SK-N-MC (cell line): ENCODE measurements around the gene ACACA.

ENCODE experiments used
- DNase-seq: peaks from one replicate; pipeline ENCODE4 v3.0.0-alpha.2; 2011; ENCODE audit warnings: low read depth, low spot score
- H3K27ac ChIP-seq: fragments of 200-600 bp; sonication (generic); 2 replicates; pipeline ENCODE4 v1.5.1; 2016; ENCODE audit warnings: mixed run types
- H3K36me3 ChIP-seq: fragments of 200-600 bp; sonication (generic); 2 replicates; pipeline ENCODE4 v1.6.1; 2017; ENCODE audit warnings: antibody characterized with exemption, low read length, mixed read lengths; ENCODE audit not compliant: insufficient read depth
- H3K4me3 ChIP-seq: fragments of 200-600 bp; sonication (generic); 2 replicates; pipeline ENCODE4 v1.5.1; 2016
- H3K9ac ChIP-seq: fragments of 200-600 bp; sonication (generic); 2 replicates; pipeline ENCODE4 v1.8.0; 2017; ENCODE audit warnings: mixed run types, mixed read lengths; ENCODE audit not compliant: insufficient read length
- H3K9me3 ChIP-seq: fragments of 200-600 bp; sonication (generic); 2 replicates; pipeline ENCODE4 v1.6.1; 2017; ENCODE audit warnings: low read depth, mild to moderate bottlenecking, antibody characterized with exemption, low read length, moderate library complexity, mixed read lengths
- EZH2 ChIP-seq: fragments of 200-600 bp; sonication (generic); IDR thresholded peaks from one replicate; pipeline ENCODE4 v1.6.1; 2017; ENCODE audit warnings: antibody characterized with exemption
- FOXP2 ChIP-seq: optimal IDR thresholded peaks from 2 replicates; pipeline ENCODE3; 2011; ENCODE audit warnings: mild to moderate bottlenecking, moderate library complexity; ENCODE audit not compliant: insufficient read depth; ENCODE audit errors: extremely low read length, control extremely low read depth
- POLR2AphosphoS5 ChIP-seq: IDR thresholded peaks from 2 replicates; pipeline ENCODE4 v1.6.1; 2012; ENCODE audit warnings: mild to moderate bottlenecking, low read depth, low read length, borderline replicate concordance

The ACACA gene

GRCh38 chr17:37142294-37142896 is 264.2 kb downstream of the ACACA start:
- no peak for DNase-seq
- Histone ChIP-seq H3K27ac (no peak overlapping the region), H3K9ac (no peak overlapping the region), H3K9me3 (no peaks in the 10 kb centered on the region), H3K36me3 (no peaks in the 10 kb centered on the region), H3K4me3 (no peak overlapping the region)
- no peak for TF ChIP-seq EZH2
- no peak for TF ChIP-seq FOXP2
- TF ChIP-seq POLR2AphosphoS5: no peak

- DNase-seq: no peak
- Histone ChIP-seq H3K9me3 (no peaks in the 10 kb centered on the region), H3K27ac (no peak overlapping the region), H3K4me3 (no peak overlapping the region), H3K36me3 (no peaks in the 10 kb centered on the region), H3K9ac (no peak overlapping the region)
- TF ChIP-seq POLR2AphosphoS5: no peak
- TF ChIP-seq EZH2: no peak
- no peak for TF ChIP-seq FOXP2
Measured at GRCh38 chr17:37138571-37139120, 268.0 kb downstream of the ACACA start.

- DNase-seq: no peak
- Histone ChIP-seq H3K9me3 (no peaks in the 10 kb centered on the region), H3K9ac (no peak overlapping the region), H3K4me3 (no peak overlapping the region), H3K36me3 (no peaks in the 10 kb centered on the region), H3K27ac (no peak overlapping the region)
- no peak for TF ChIP-seq FOXP2
- TF ChIP-seq EZH2: no peak
- no peak for TF ChIP-seq POLR2AphosphoS5
Measured at GRCh38 chr17:37137906-37138514, 268.6 kb downstream of the ACACA start.

GRCh38 chr17:37137070-37137610 is 269.5 kb downstream of the ACACA start:
- H3K36me3 ChIP-seq: no peaks in the 10 kb centered on the region

GRCh38 chr17:37135576-37135975 is 271.1 kb downstream of the ACACA start:
- Histone ChIP-seq H3K27ac (no peak overlapping the region), H3K4me3 (no peak overlapping the region), H3K9me3 (no peaks in the 10 kb centered on the region), H3K9ac (no peak overlapping the region), H3K36me3 (no peaks in the 10 kb centered on the region)
- DNase-seq: no peak
- no peak for TF ChIP-seq FOXP2
- no peak for TF ChIP-seq POLR2AphosphoS5
- no peak for TF ChIP-seq EZH2

More at GRCh38 chr17:37137070-37137610, 269.5 kb downstream of the ACACA start:
- no peak overlapping the region for H3K4me3 ChIP-seq
- no peaks in the 10 kb centered on the region for H3K9me3 ChIP-seq
- H3K27ac ChIP-seq: no peak overlapping the region
- DNase-seq: no peak
- H3K9ac ChIP-seq: no peak overlapping the region
- TF ChIP-seq POLR2AphosphoS5 (no peak), FOXP2 (no peak), EZH2 (no peak)

- Histone ChIP-seq H3K9me3 (no peaks in the 10 kb centered on the region), H3K27ac (no peak overlapping the region), H3K4me3 (no peak overlapping the region), H3K9ac (no peak overlapping the region), H3K36me3 (peaks cover 8% of the 10 kb centered on the region)
- TF ChIP-seq EZH2: no peak
- TF ChIP-seq POLR2AphosphoS5: no peak
- no peak for TF ChIP-seq FOXP2
- DNase-seq: no peak
Measured at GRCh38 chr17:37134050-37134449, 272.6 kb downstream of the ACACA start.

- Histone ChIP-seq H3K9me3 (no peaks in the 10 kb centered on the region), H3K36me3 (peaks cover 17% of the 10 kb centered on the region), H3K9ac (no peak overlapping the region), H3K27ac (no peak overlapping the region), H3K4me3 (no peak overlapping the region)
- TF ChIP-seq POLR2AphosphoS5 (no peak), EZH2 (no peak), FOXP2 (no peak)
- DNase-seq: no peak
Measured at GRCh38 chr17:37133136-37133535, 273.5 kb downstream of the ACACA start.
